ENCODE data around the gene SYMPK.

DNA sequence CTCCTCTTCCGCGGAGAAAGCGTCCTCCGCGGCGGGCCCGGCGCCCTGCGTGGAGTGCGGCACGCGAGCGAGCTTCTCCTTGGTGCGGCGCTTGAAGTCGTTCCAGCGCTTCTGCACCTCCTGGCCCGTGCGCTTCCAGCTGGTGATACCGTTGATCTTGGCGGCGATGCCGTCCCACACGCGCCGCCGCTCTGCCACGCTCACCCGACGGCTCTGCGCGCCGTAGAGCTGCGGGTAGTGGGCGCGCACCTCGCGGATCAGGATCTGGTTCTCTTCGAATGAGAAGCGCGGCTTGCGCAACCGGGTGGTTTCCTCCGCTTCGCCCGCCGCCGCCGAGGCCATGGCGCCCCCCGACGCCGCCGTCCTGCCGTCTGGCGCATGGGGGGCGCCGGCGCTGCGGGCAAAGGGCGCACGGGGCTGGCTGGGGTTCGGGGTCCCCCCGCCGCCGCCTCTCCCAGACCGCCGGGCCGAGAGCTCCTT lies 38.5 kb upstream of the SYMPK start:
- TF ChIP-seq, protein P1, sequence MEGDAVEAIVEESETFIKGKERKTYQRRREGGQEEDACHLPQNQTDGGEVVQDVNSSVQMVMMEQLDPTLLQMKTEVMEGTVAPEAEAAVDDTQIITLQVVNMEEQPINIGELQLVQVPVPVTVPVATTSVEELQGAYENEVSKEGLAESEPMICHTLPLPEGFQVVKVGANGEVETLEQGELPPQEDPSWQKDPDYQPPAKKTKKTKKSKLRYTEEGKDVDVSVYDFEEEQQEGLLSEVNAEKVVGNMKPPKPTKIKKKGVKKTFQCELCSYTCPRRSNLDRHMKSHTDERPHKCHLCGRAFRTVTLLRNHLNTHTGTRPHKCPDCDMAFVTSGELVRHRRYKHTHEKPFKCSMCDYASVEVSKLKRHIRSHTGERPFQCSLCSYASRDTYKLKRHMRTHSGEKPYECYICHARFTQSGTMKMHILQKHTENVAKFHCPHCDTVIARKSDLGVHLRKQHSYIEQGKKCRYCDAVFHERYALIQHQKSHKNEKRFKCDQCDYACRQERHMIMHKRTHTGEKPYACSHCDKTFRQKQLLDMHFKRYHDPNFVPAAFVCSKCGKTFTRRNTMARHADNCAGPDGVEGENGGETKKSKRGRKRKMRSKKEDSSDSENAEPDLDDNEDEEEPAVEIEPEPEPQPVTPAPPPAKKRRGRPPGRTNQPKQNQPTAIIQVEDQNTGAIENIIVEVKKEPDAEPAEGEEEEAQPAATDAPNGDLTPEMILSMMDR (IDR thresholded peaks at IDR 0.05) = no peak
- no peak for TF ChIP-seq POLR2AphosphoS5 (IDR thresholded peaks at IDR 0.05; ENCODE audit: low read depth, low read length)

All from Panc1 (cell line).